ENCODE measurements around the gene TRIM47. TPM values are rescaled to one million over a fixed set of nuclear protein-coding genes. Genes with fewer than 3 reads are reported as not detected.

The TRIM47 gene
- total and polyA plus RNA-seq, 2 of the 13 experiments (the other 11 are each of a cell fraction or from before 2014, with no cell fraction given) = 33.5 to 82.0 TPM

- Histone ChIP-seq H3K4me2 (ENCODE audit: low read depth, low read length) (peak within 1 kb of the TSS; percentile 96), H3K4me3 (replicated peaks in 1 of 3; ENCODE audit: insufficient read depth in 1 of 3, low read depth in 2 of 3, low read length in 3 of 3) (peak within 1 kb of the TSS; percentile 95 to 100 (median 97)), H2AFZ (ENCODE audit: low read length) (peak within 1 kb of the TSS; percentile 89), H3K4me1 (ENCODE audit: insufficient read depth, low read length) (peaks cover 38% of the 10 kb centered on the region), H3K9ac (ENCODE audit: insufficient read depth, low read depth, low read length) (peak within 1 kb of the TSS; percentile 89), H3K79me2 (ENCODE audit: insufficient read depth, low read length) (peaks cover 19% of the 10 kb centered on the region), H3K27me3 (ENCODE audit: control insufficient read depth in 1 of 2, insufficient read depth in 2 of 2, low read length in 2 of 2) (no peaks in the 10 kb centered on the region; a peak in 1 of 5 replicates), H4K20me1 (ENCODE audit: insufficient read depth, low read length) (no peaks in the 10 kb centered on the region), H3K36me3 (replicated peaks in 1 of 2; ENCODE audit: control insufficient read depth in 1 of 2, insufficient read depth in 2 of 2, low read length in 2 of 2) (peaks cover 15 to 31% of the 10 kb centered on the region in 2 experiments), H3K27ac (ENCODE audit: extremely low read length, insufficient read depth, low read length) (peak within 1 kb of the TSS; percentile 76), H3K9me3 (ENCODE audit: low read length) (no peaks in the 10 kb centered on the region)
- 2% methylated on average over 24 of the region's 69 CpGs for WGBS (ENCODE audit: low lambda C conversion rate)
- DNase-seq (ENCODE audit: low spot score) (peak; percentile 95), FAIRE-seq (peak; percentile 70), ATAC-seq (peak; percentile 97)
- in situ Hi-C loops (cut with HindIII; ENCODE audit: extremely low pct_ligation_motif_present, low pct_unique_long_range_greater_than_20kb) (loop anchor here (5.0 kb wide), 1 partner anchor 102 kb away; no protein-coding TSS in a partner anchor), intact Hi-C loops (cut with micrococcal nuclease; ENCODE audit: unreplicated experiment) (loop anchor here (1.0 to 2.0 kb wide), 2 partner anchors 22 to 74 kb away; partner anchors contain the start of genes ACOX1 and TEN1)
- no TSS peak for BruUV-seq (replicated peaks)
- ChIA-PET CTCF (ENCODE audit: low intra/inter-chr PET ratio, low total read pairs) (interaction anchor here (1.1 to 2.8 kb wide), 5 partner anchors 21 to 99 kb away, joined by 3 to 55 read pairs (median 4); partner anchors contain the start of gene FBF1), POLR2A (interaction anchor here (0.6 to 7.7 kb wide), 33 partner anchors 8 to 201 kb away, joined by 3 to 95 read pairs (median 6); partner anchors contain the start of genes ACOX1, CDK3, FBF1 and SRP68)
- TF ChIP-seq HES4 (CRISPR knock-in tag; IDR thresholded peaks at IDR 0.05; ENCODE audit: borderline replicate concordance) (0 out of 2 replicates have a peak, but pooled peaks have one; percentile 25), MYNN (CRISPR knock-in tag; IDR thresholded peaks at IDR 0.05; ENCODE audit: low read depth) (peak; percentile 94; the same call in 1 of the 2 replicates), ZNF24 (IDR thresholded peaks at IDR 0.05) (0 out of 2 replicates have a peak, but pooled peaks have one; percentile 66), ZNF572 (CRISPR knock-in tag; IDR thresholded peaks at IDR 0.05) (peak; percentile 98), ZKSCAN5 (CRISPR knock-in tag; IDR thresholded peaks at IDR 0.05) (no peak), NR2F6 (IDR thresholded peaks at IDR 0.05) (no peak), NR2F6 (CRISPR knock-in tag; IDR thresholded peaks at IDR 0.05) (peak; percentile 89), NFATC3 (CRISPR knock-in tag; IDR thresholded peaks at IDR 0.05) (peak; percentile 77; the same call in 1 of the 2 replicates), SATB2 (CRISPR knock-in tag; IDR thresholded peaks at IDR 0.05) (no peak; the same call in 1 of the 2 replicates), KMT2A (CRISPR knock-in tag; IDR thresholded peaks at IDR 0.05) (peak; percentile 91), DNMT3B (CRISPR knock-in tag; conservative IDR thresholded peaks at IDR 0.05) (no peak; the same call in 1 of the 2 replicates), DR1 (CRISPR knock-in tag; IDR thresholded peaks at IDR 0.05) (peak; percentile 92), ZNF713 (CRISPR knock-in tag; IDR thresholded peaks at IDR 0.05) (peak; percentile 86; the same call in 1 of the 2 replicates), MZF1 (CRISPR knock-in tag; IDR thresholded peaks at IDR 0.05; ENCODE audit: borderline replicate concordance) (no peak), RCOR2 (CRISPR knock-in tag; IDR thresholded peaks at IDR 0.05) (peak; percentile 92), ZNF703 (CRISPR knock-in tag; IDR thresholded peaks at IDR 0.05; ENCODE audit: borderline replicate concordance) (no peak), ZNF672 (CRISPR knock-in tag; IDR thresholded peaks at IDR 0.05) (peak; percentile 77; the same call in 1 of the 2 replicates), CBX5 (CRISPR knock-in tag; IDR thresholded peaks at IDR 0.05; ENCODE audit: borderline replicate concordance) (peak; percentile 91; the same call in 1 of the 2 replicates), CBX1 (IDR thresholded peaks at IDR 0.05; ENCODE audit: low read depth) (peak; percentile 48), MTA3 (CRISPR knock-in tag; IDR thresholded peaks at IDR 0.05) (no peak), NR0B2 (CRISPR knock-in tag; IDR thresholded peaks at IDR 0.05) (peak; percentile 86), FOXA1 (IDR thresholded peaks at IDR 0.05) (no peak), FOXA1 (CRISPR knock-in tag; IDR thresholded peaks at IDR 0.05) (peak; percentile 47)
- TF ChIP-seq, protein P1, sequence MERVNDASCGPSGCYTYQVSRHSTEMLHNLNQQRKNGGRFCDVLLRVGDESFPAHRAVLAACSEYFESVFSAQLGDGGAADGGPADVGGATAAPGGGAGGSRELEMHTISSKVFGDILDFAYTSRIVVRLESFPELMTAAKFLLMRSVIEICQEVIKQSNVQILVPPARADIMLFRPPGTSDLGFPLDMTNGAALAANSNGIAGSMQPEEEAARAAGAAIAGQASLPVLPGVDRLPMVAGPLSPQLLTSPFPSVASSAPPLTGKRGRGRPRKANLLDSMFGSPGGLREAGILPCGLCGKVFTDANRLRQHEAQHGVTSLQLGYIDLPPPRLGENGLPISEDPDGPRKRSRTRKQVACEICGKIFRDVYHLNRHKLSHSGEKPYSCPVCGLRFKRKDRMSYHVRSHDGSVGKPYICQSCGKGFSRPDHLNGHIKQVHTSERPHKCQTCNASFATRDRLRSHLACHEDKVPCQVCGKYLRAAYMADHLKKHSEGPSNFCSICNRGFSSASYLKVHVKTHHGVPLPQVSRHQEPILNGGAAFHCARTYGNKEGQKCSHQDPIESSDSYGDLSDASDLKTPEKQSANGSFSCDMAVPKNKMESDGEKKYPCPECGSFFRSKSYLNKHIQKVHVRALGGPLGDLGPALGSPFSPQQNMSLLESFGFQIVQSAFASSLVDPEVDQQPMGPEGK (CRISPR knock-in tag; IDR thresholded peaks at IDR 0.05) = peak; percentile 83
Observed at GRCh38 chr17:75904749-75905521, 26.6 kb upstream of the TRIM47 start, which contains the start of gene MRPL38. Gene MRPL38, minus strand, starts transcription at chr17:75904884. Its CDS starts 9 bp downstream, at chr17:75904875.

Data from HepG2 (cell line).